ENCODE data around the gene SZRD1.

- TF ChIP-seq POLR2A (IDR thresholded peaks at IDR 0.05) = no peak
- no peak for TF ChIP-seq CTCF (IDR thresholded peaks at IDR 0.05)
- peak in 1 of 3 donors; percentile 95 for TF ChIP-seq POLR2AphosphoS5 (IDR thresholded peaks at IDR 0.05)
These were observed at the start of gene SZRD1 for GRCh38 chr1:16366722-16367257.

Measured in breast epithelium (tissue), 3 donors.